ENCODE data around the gene PCDHGB3.
"Not testable (repeated sequence)": the region's sequence is repeated elsewhere in the genome, so short reads cannot be mapped to it uniquely, and the experiment has no call there.

Gene PCDHGB3

GRCh38 chr5:141356133-141356532 lies 13.9 kb upstream of the PCDHGB3 start:
- no peak for DNase-seq (ENCODE audit: insufficient read length, low spot score)
- no peak for FAIRE-seq

DNA sequence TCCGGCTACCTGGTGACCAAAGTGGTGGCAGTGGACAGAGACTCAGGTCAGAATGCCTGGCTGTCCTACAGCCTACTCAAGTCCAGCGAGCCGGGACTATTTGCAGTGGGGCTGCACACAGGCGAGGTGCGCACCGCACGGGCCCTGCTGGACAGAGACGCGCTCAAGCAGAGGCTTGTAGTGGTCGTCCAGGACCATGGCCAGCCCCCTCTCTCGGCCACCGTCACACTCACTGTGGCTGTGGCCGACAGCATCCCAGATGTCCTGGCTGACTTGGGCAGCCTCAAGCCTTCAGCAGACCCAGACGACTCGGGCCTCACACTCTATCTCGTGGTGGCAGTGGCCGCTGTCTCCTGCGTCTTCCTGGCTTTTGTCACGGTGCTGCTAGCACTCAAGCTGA lies 13.1 kb upstream of the PCDHGB3 start:
- no peak for FAIRE-seq

DNA sequence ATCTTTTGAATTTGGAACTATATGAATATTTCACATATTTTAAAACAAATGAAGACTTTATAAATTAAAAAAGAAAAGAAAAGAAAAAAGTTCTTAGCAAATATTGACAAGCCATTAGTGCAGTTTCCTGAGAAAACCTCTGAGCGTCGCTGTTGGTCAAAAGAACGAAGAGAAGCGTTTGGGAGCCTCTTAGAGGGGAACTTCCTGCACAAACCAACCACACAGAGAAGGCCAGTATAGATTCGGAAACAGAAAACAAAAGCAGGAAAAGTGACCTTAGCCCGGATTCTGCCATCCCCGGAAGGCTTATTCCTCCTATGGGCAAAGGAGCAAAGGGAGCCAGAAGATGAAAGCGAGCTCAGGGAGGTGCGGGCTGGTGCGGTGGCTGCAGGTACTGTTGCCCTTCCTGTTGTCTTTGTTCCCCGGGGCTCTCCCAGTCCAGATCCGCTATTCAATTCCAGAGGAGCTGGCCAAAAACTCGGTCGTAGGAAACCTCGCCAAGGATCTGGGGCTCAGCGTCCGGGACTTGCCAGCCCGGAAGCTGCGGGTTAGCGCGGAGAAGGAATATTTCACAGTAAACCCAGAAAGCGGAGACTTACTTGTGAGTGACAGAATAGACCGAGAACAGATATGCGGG lies 10.1 kb upstream of the PCDHGB3 start, which contains the start of gene PCDHGB2:
TSS of gene PCDHGB2 (plus strand) at position 205 of the 637 bp plus-strand sequence. CDS start at position 347, 142 bp downstream.
- DNase-seq (ENCODE audit: insufficient read length, low spot score) = no peak
- FAIRE-seq = no peak

More for the DNA sequence above, 13.1 kb upstream of the PCDHGB3 start:
- DNase-seq (ENCODE audit: insufficient read length, low spot score) = no peak

GRCh38 chr5:141360685-141361084 lies 9.4 kb upstream of the PCDHGB3 start:
- FAIRE-seq (no peak), DNase-seq (ENCODE audit: insufficient read length, low spot score) (no peak)

DNA sequence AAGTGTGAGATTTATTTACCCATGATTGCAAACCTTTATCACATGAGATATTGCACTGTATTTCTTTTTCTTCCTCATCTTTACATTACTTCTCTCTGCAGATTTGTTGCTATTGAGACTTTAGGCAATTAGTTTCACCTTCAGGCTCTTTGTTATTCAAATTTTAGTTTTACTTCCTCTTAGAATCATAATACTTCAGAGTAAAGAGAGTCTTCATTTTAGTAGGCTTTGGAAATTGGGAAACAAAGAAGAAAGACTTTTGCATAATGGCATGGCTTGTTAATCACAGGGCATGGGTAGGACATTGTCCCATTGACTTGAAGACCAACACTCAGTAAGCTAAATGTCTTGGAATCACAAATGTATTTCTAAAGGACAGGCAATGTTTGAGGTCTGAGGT lies 7.3 kb upstream of the PCDHGB3 start:
- DNase-seq (ENCODE audit: insufficient read length, low spot score) = no peak
- FAIRE-seq = no peak

DNA sequence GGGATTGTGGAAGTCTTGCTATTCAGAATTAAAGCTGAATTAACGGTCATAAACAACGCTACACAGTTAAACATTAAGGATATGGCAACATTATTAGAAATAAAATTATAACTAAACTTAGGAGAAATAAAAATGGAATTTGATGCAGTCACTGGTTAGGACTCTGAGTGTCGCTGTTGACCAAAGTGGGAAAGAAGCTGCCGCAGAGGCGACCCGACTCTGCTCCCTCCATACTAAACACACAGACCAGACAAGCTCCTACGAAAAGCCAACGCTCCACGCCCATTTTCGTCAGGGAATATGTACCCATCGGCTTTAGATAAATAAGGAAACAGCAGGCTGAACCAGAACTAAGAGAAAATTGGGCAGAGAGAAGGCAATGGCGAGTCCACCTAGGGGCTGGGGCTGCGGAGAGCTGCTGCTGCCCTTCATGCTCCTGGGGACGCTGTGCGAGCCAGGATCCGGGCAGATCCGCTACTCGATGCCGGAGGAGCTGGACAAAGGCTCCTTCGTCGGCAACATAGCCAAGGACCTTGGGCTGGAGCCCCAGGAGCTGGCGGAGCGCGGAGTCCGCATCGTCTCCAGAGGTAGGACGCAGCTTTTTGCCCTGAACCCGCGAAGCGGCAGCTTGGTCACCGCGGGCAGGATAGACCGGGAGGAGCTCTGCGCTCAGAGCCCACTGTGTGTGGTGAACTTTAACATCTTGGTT lies 5.9 kb upstream of the PCDHGB3 start, which contains the start of gene PCDHGA5:
TSS of gene PCDHGA5 (plus strand) at position 211 of the 709 bp plus-strand sequence. CDS start at position 380, 169 bp downstream.
- FAIRE-seq (no peak), DNase-seq (ENCODE audit: insufficient read length, low spot score) (no peak)

DNA sequence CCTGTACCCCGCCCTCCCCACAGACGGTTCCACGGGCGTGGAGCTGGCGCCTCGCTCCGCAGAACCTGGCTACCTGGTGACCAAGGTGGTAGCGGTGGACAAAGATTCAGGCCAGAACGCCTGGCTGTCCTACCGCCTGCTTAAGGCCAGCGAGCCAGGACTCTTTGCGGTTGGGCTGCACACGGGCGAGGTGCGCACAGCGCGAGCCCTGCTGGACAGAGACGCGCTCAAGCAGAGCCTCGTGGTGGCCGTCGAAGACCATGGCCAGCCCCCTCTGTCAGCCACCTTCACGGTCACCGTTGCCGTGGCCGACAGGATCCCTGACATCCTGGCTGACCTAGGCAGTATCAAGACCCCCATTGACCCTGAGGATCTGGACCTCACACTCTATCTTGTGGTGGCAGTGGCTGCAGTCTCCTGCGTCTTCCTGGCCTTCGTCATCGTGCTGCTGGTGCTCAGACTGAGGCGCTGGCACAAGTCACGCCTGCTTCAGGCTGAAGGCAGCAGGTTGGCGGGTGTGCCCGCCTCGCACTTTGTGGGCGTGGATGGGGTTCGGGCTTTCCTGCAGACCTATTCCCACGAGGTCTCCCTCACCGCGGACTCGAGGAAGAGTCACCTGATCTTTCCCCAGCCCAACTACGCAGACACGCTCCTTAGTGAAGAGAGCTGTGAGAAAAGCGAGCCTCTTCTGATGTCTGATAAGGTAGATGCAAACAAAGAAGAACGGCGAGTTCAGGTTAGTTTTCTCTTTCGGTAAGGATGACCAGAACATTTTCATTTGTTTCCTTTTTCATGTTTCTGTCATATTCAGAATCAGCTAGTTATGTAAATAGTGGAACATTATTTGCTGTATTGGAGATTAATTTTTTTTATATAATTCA lies 3.8 kb upstream of the PCDHGB3 start:
- DNase-seq (ENCODE audit: insufficient read length, low spot score) = no peak
- no peak for FAIRE-seq

- DNase-seq (ENCODE audit: insufficient read length, low spot score) = no peak
- FAIRE-seq = no peak
Observed at GRCh38 chr5:141371572-141372475, 1.8 kb downstream of the PCDHGB3 start.

GRCh38 chr5:141373673-141374317 lies 3.8 kb downstream of the PCDHGB3 start, which contains the start of gene PCDHGA6:
PCDHGA6 (plus strand) TSS chr5:141373891; CDS start chr5:141374084, 193 bp downstream.
- peak; percentile 41 for DNase-seq (ENCODE audit: insufficient read length, low spot score)
- no peak for FAIRE-seq

DNA sequence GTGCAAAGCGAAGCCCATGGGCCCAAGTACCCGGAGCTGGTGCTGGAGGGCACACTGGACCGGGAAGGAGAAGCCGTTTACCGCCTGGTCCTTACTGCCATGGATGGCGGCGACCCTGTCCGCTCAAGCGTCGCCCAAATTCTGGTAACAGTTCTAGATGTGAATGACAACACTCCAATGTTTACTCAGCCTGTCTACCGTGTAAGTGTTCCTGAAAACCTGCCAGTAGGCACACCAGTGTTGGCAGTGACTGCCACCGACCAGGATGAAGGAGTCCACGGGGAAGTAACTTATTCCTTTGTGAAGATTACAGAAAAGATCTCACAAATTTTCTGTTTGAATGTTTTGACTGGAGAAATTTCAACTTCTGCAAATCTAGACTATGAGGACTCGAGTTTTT lies 4.6 kb downstream of the PCDHGB3 start:
- FAIRE-seq = no peak
- no peak for DNase-seq (ENCODE audit: insufficient read length, low spot score)

DNA sequence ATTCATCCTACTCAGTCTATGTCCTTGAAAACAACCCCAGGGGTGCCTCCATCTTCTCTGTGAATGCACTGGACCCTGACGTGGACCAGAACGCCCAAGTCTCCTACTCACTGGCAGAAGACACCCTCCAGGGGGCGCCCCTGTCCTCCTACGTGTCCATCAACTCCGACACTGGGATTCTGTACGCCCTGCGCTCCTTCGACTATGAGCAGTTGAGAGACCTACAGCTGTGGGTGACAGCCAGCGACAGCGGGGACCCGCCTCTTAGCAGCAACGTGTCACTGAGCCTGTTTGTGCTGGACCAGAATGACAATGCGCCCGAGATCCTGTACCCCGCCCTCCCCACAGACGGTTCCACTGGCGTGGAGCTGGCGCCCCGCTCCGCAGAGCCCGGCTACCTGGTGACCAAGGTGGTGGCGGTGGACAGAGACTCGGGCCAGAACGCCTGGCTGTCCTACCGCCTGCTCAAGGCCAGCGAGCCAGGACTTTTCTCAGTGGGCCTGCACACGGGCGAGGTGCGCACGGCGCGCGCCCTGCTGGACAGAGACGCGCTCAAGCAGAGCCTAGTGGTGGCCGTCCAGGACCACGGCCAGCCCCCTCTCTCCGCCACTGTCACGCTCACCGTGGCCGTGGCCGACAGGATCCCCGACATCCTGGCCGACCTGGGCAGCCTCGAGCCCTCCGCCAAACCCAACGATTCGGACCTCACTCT lies 5.6 kb downstream of the PCDHGB3 start:
- not testable (repeated sequence) for DNase-seq (ENCODE audit: insufficient read length, low spot score); FAIRE-seq

DNA sequence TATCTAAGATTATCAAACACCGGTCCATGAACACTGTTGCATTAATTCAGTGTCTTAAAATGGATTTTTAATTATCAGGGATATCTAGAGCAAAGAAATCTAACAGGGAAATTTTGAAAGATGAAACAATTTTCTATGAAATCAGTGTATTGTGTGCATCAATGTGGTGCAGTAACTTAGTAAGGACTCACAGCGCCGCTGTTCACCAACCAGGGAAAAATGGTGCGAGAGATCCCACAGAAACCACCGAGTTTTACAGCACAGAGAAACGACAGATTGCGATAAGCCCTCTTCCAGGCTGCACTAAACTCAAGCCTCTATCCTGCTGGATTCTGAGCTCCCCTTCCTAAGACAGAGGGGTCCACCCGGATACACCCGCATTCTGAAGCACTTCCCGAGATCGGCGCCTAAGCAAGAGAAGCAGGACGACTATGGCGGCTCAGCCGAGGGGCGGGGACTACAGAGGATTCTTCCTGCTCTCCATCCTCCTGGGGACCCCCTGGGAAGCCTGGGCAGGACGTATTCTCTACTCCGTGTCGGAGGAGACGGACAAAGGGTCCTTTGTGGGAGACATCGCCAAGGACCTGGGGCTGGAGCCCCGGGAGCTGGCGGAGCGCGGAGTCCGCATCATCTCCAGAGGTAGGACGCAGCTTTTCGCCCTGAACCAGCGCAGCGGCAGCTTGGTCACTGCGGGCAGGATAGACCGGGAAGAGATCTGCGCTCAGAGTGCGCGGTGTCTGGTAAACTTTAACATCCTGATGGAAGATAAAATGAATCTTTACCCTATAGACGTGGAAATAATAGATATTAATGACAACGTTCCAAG lies 12.6 kb downstream of the PCDHGB3 start, which contains the start of gene PCDHGA7:
TSS of gene PCDHGA7 (plus strand) at position 274 of the 826 bp plus-strand sequence. CDS start at position 432, 158 bp downstream.
- peak; percentile 14 for DNase-seq (ENCODE audit: insufficient read length, low spot score)
- FAIRE-seq = no peak

GRCh38 chr5:141383345-141383744 lies 13.3 kb downstream of the PCDHGB3 start:
- no peak for DNase-seq (ENCODE audit: insufficient read length, low spot score)

GRCh38 chr5:141384471-141385267 lies 14.6 kb downstream of the PCDHGB3 start:
- FAIRE-seq (peak; percentile 20), DNase-seq (ENCODE audit: insufficient read length, low spot score) (no peak)

More at GRCh38 chr5:141383345-141383744, 13.3 kb downstream of the PCDHGB3 start:
- no peak for FAIRE-seq

GRCh38 chr5:141387557-141388311 lies 17.7 kb downstream of the PCDHGB3 start, which contains the start of gene PCDHGB4:
PCDHGB4 (plus strand) TSS chr5:141387698; CDS start chr5:141387885, 187 bp downstream.
- DNase-seq (ENCODE audit: insufficient read length, low spot score) = peak; percentile 34

DNA sequence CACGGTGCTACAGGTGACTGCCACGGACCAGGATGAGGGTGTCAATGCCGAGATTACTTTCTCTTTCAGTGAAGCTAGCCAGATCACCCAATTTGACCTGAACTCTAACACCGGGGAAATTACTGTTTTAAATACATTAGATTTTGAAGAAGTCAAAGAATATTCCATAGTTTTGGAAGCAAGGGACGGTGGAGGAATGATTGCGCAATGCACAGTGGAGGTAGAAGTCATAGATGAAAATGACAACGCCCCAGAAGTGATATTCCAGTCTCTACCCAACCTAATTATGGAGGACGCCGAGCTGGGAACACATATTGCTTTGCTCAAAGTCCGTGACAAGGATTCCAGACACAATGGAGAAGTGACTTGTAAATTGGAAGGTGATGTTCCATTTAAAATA lies 18.6 kb downstream of the PCDHGB3 start:
- no peak for DNase-seq (ENCODE audit: insufficient read length, low spot score)
- FAIRE-seq = no peak

More at GRCh38 chr5:141387557-141388311, 17.7 kb downstream of the PCDHGB3 start, which contains the start of gene PCDHGB4:
- peak; percentile 93 for FAIRE-seq
